NCI-H345 treated with DMSO at 0.1 percent for 48 hours (cell line): ENCODE data around the gene ZFP36.
"Not testable (repeated sequence)": the region's sequence is repeated elsewhere in the genome, so short reads cannot be mapped to it uniquely, and the experiment has no call there.

Experiments used
- DNase-seq: peaks from one replicate; lab custom pipeline; 2025; ENCODE audit not compliant: unreplicated experiment; lab: John Stamatoyannopoulos, UW

The ZFP36 gene

DNA sequence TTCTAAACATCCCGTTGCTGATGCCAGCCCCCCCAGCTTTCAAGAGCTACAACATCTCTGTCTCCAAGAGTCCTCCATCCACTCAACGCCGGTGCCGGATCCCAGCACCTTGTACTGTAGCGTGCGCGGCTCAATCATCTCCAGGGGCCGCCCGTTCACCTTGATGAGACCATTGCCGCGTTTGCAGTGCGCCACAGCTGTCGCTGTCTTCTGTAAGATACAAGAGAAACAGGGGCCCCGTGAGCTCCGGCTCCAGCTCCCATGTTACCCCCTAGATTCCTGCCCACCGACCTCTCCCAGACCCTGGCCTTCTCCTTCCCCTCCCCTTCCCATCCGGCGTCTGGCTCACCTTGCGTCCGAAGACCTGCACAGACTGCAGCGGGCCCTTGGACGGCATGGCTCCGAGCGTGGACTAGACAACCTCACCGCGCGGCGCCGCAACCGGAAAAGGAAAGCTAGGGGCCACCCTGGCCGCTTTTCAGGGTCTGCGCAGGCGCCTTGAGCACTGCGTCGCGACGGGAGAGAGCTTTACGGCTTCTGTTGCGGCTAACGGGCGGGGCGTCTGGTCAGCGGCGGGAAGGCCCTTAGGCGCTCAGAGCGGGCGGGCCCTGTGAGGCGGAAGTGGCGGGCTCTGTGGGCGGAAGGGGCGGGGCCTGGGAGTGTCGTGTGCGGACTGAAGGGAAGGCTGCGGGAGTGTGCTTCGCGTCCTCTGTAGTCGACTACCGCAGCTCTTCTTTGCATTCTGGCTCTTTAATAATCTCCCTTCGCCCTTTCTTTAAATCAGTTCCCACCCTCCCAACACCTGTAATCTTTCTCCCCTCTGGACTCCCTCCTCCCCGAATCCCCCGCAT is 29.1 kb downstream of the ZFP36 start, which contains the start of gene RPS16:
RPS16 (minus strand) TSS at position 451 of the 851 bp plus-strand sequence; CDS start at position 397, 54 bp downstream.
- peak; percentile 100 for DNase-seq

GRCh38 chr19:39436350-39436716 is 29.7 kb downstream of the ZFP36 start:
- DNase-seq, result no peak

DNA sequence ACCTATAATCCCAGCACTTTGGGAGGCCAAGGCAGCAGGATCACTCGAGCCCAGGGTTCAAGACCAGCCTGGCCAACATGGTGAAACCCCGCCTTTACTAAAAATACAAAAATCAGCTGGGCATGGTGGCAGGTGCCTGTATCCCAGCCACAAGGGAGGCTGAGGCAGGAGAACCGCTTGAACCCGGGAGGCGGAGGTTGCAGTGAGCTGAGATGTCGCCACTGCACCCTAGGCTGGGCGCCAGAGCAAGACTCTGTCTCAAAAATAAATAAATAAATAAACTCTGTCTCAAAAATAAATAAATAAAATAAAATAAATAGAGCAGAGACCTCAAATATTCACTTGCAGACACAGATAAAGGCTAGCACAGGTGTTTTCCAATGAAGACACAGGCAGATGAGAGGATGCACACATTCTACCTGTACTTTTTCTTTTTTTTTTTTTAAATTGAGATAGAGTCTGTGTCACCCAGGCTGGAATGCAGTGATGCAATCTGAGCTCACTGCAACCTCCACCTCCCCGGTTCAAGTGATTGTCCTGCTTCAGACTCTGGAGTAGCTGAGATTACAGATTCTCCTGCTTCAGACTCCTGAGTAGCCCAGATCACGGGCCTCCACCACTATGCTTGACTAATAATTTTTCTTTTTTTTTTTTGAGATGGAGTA is 31.8 kb downstream of the ZFP36 start:
- no peak for DNase-seq

- DNase-seq, result peak; percentile 26
These were observed 38.0 kb downstream of the ZFP36 start for GRCh38 chr19:39444598-39445195.

GRCh38 chr19:39445196-39446111 is 38.8 kb downstream of the ZFP36 start, which contains the start of gene SUPT5H:
SUPT5H (plus strand) TSS chr19:39445582; CDS start chr19:39445891, 309 bp downstream.
- peak; percentile 100 for DNase-seq

DNA sequence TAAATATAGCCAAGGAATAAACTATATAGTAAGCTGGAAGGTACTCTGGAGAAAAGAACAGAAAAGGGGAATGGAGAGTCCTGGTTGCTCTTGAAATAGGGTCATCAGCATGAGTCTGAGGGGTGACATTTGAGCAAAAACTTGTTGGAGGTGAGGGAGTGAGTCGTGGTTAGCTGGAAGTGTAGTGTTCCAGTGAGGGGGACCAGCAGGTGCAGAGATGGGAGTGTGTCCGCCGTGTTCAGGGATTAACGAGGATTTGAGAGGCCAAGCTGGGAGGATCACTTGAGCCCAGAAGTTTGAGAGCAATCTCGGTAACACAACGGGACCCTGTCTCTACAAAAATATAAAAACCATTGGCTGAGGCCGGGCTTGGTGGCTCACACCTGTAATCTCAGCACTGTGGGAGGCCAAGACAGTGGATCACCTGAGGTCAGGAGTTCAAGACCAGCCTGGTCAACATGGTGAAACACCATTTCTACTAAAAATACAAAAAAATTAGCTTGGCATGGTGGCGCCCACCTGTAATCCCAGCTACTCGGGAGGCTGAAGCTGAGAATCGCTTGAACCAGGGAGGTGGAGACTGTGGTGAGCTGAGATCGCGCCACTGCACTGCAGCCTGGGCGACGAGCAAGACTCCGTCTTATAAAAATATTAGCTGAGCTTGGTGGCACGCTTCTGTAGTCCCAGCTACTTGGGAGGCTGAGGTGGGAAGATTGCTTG is 39.9 kb downstream of the ZFP36 start:
- no peak for DNase-seq

- DNase-seq, result no peak
These were observed 41.6 kb downstream of the ZFP36 start for GRCh38 chr19:39448271-39448670.

DNA sequence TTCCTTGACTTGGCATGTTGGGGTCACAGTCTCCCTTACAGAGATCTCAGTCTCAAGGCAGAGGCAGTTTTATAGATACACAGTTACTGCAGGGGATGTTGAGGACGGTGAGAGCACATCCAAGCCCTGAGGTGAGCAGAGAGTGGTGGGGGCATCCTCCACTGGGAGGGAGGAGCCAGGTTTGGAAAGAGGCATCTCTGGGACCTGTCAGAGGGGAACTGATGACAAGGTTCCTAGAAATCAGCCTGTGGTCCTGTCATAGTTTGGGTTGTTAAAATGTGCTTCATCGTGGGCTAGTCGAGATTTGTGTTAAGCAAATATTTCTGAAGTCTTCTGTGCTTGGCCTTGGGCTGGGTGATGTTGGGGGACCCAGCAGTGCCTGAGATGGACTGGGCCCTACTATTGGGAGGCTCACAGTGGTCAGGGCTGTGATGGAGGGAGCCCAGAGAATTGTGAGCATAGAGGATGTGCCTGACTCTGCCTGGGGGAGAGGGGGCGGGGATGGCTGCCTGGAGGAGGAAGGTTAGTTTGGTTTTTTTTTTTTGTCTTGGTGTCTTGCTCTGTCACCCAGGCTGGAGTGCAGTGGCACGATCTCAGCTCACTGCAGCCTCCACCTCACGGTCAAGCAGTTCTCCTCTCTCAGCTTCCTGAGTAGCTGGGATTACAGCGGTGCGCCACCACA is 42.6 kb downstream of the ZFP36 start:
- no peak for DNase-seq

- DNase-seq, result not testable (repeated sequence)
These were observed 44.6 kb downstream of the ZFP36 start for GRCh38 chr19:39451257-39451656.
